Measurements from ENCODE around the gene NOVA1.

NOVA1 gene

DNA sequence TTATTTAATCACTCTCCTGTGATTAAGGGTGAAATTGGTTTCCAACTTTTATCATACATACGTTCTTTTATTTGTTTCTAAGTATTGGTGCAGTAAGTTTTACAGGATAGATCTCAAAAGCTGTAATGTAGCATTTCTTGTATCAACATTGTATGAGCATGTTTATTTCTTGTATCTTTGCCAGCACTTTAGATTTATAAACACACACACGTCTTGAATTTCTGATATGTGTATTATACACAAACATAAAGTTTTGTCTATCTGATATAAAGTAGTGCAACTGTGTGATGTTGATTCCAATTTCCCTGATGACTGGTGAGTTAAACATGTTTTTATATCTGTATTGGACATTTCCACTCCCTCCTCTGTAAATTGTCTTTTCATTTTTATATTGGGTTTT lies 134.7 kb downstream of the NOVA1 start:
- H3K27me3 ChIP-seq (replicated peaks; ENCODE audit: control insufficient read depth, insufficient read depth, low read length, poor library complexity, severe bottlenecking), result no peaks in the 10 kb centered on the region
- H3K27ac ChIP-seq (ENCODE audit: insufficient read depth, low read length, poor library complexity, severe bottlenecking), result no peak overlapping the region
- no peaks in the 10 kb centered on the region for H3K9me3 ChIP-seq (ENCODE audit: control insufficient read depth, low read length)
- DNase-seq, result no peak
- no peaks in the 10 kb centered on the region for H3K36me3 ChIP-seq (ENCODE audit: control insufficient read depth, insufficient read depth, low read length)
- no peak overlapping the region for H3K4me3 ChIP-seq (ENCODE audit: insufficient read depth, low read depth, low read length, poor library complexity, severe bottlenecking)
- H3K4me1 ChIP-seq (ENCODE audit: control insufficient read depth, insufficient read depth, low read length, poor library complexity, severe bottlenecking), result no peaks in the 10 kb centered on the region

DNA sequence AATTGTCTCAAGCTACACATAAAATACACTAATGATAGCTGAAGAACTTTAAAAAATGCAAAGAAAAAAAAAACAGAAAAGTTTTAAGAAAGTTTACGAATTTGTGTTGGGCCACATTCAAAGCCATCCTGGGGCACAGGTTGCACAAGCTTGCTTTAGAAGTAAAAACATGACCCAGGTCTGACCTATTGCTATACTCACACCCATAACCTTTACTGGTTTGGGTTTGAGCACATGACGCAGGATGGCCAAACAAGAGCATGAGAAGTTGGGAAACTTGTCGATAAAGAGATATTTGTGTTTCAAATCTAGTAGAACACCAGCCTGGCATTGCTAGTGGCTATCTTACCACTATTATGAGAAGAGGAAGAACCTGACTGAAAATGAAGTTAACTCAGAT lies 143.7 kb downstream of the NOVA1 start:
- Histone ChIP-seq H3K4me3 (ENCODE audit: insufficient read depth, low read depth, low read length, poor library complexity, severe bottlenecking) (no peak overlapping the region), H3K27me3 (replicated peaks; ENCODE audit: control insufficient read depth, insufficient read depth, low read length, poor library complexity, severe bottlenecking) (no peaks in the 10 kb centered on the region), H3K27ac (ENCODE audit: insufficient read depth, low read length, poor library complexity, severe bottlenecking) (no peak overlapping the region), H3K36me3 (ENCODE audit: control insufficient read depth, insufficient read depth, low read length) (no peaks in the 10 kb centered on the region), H3K4me1 (ENCODE audit: control insufficient read depth, insufficient read depth, low read length, poor library complexity, severe bottlenecking) (no peaks in the 10 kb centered on the region), H3K9me3 (ENCODE audit: control insufficient read depth, low read length) (no peaks in the 10 kb centered on the region)
- no peak for DNase-seq

DNA sequence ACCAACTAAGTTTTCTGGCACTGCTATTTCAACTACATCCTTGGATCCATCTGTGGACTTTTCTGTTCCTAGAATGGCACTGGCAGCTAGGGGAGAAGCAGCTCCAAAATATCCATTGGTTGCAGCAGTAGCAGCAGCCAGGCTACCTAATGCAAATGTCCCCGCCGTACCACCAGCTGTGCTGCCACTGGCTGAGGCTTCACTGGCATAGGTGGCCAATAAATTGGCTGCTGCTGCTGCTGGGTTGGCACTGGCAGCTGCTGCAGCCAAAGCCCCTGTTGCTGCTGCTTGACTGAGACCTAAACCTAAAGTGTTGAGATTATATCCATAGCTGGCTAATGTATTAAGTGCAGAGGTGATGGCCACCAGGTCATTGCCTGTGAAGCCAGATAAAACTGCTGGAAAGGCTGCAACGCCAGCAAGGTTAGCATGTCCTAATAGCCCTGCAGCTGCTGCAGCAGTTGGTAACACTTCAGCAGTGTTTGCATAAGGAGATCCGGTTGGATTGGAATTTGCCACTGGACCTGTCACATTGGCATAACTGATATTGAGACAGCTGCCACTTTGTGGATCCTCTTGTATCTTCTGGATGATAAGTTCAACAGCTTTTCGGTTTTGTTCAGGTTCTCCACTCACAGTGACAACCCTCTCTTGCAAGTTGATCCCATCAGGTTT lies 149.5 kb downstream of the NOVA1 start:
- Histone ChIP-seq H3K4me3 (ENCODE audit: insufficient read depth, low read depth, low read length, poor library complexity, severe bottlenecking) (no peak overlapping the region), H3K27ac (ENCODE audit: insufficient read depth, low read length, poor library complexity, severe bottlenecking) (no peak overlapping the region), H3K27me3 (replicated peaks; ENCODE audit: control insufficient read depth, insufficient read depth, low read length, poor library complexity, severe bottlenecking) (no peaks in the 10 kb centered on the region), H3K36me3 (ENCODE audit: control insufficient read depth, insufficient read depth, low read length) (no peaks in the 10 kb centered on the region), H3K9me3 (ENCODE audit: control insufficient read depth, low read length) (no peaks in the 10 kb centered on the region), H3K4me1 (ENCODE audit: control insufficient read depth, insufficient read depth, low read length, poor library complexity, severe bottlenecking) (no peaks in the 10 kb centered on the region)
- no peak for DNase-seq

DNA sequence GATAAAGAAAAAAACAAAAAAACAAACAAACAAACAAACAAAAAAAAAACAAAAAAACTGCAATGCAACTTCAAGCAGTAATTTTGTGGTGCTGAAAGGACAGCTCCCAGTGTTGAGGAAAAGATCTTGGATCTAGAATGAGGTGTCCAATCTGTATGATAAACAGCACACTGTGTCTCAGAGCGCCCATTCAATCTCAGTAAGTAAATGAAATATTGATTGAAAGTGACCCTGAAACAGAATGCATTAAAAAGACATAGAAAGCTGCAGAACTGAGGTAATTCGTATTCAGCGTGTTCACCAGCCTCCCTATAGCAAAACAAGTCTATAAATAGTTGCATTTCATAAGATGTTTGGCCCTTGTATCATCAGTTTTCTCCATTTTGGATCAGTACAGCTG lies 153.0 kb downstream of the NOVA1 start:
- H3K27ac ChIP-seq (ENCODE audit: insufficient read depth, low read length, poor library complexity, severe bottlenecking), result no peak overlapping the region
- H3K4me3 ChIP-seq (ENCODE audit: insufficient read depth, low read depth, low read length, poor library complexity, severe bottlenecking), result no peak overlapping the region
- H3K36me3 ChIP-seq (ENCODE audit: control insufficient read depth, insufficient read depth, low read length), result no peaks in the 10 kb centered on the region
- H3K27me3 ChIP-seq (replicated peaks; ENCODE audit: control insufficient read depth, insufficient read depth, low read length, poor library complexity, severe bottlenecking), result no peaks in the 10 kb centered on the region
- H3K4me1 ChIP-seq (ENCODE audit: control insufficient read depth, insufficient read depth, low read length, poor library complexity, severe bottlenecking), result no peaks in the 10 kb centered on the region
- DNase-seq, result no peak
- no peaks in the 10 kb centered on the region for H3K9me3 ChIP-seq (ENCODE audit: control insufficient read depth, low read length)

DNA sequence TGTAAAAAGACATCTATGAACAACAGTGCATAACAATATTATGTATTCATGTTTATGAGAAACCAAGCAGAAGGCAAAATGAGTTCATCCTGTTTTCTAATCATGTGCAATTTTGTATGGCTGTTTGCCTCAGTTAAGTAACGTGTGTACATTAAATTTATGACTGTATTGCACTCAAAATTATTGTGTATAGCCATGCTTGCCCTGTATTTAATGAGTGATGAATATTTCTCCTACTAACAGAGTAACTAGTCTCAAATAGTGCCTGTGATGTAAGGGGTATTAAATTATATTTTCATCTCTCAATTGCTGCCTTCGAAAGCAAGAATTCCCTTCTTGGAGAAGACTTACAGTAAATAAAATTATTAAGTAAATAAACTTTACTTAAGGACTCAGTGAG lies 154.2 kb downstream of the NOVA1 start:
- no peak for DNase-seq
- no peak overlapping the region for H3K27ac ChIP-seq (ENCODE audit: insufficient read depth, low read length, poor library complexity, severe bottlenecking)
- no peaks in the 10 kb centered on the region for H3K4me1 ChIP-seq (ENCODE audit: control insufficient read depth, insufficient read depth, low read length, poor library complexity, severe bottlenecking)
- no peaks in the 10 kb centered on the region for H3K36me3 ChIP-seq (ENCODE audit: control insufficient read depth, insufficient read depth, low read length)
- H3K27me3 ChIP-seq (replicated peaks; ENCODE audit: control insufficient read depth, insufficient read depth, low read length, poor library complexity, severe bottlenecking), result no peaks in the 10 kb centered on the region
- H3K4me3 ChIP-seq (ENCODE audit: insufficient read depth, low read depth, low read length, poor library complexity, severe bottlenecking), result no peak overlapping the region
- H3K9me3 ChIP-seq (ENCODE audit: control insufficient read depth, low read length), result no peaks in the 10 kb centered on the region

DNA sequence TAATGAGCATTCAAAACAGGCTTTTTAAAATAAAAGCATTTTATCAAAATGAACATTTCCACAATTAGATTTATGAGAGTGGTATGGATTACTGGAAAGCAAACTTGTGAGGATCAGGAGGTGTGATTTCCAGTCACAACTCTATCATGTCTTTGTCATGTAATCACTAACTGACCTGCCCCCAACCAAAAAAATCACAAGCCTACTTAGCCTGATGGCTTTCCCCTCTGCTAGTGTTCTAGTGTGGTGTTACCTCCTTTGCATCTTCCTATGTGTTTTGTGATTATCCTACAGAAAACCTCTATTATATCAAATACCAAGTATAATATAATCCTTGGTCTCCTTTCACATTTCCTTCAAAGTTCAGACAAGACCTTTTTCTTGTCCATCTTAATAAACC lies 168.6 kb downstream of the NOVA1 start:
- Histone ChIP-seq H3K36me3 (ENCODE audit: control insufficient read depth, insufficient read depth, low read length) (no peaks in the 10 kb centered on the region), H3K27me3 (replicated peaks; ENCODE audit: control insufficient read depth, insufficient read depth, low read length, poor library complexity, severe bottlenecking) (no peaks in the 10 kb centered on the region), H3K4me1 (ENCODE audit: control insufficient read depth, insufficient read depth, low read length, poor library complexity, severe bottlenecking) (no peaks in the 10 kb centered on the region), H3K4me3 (ENCODE audit: insufficient read depth, low read depth, low read length, poor library complexity, severe bottlenecking) (no peak overlapping the region), H3K27ac (ENCODE audit: insufficient read depth, low read length, poor library complexity, severe bottlenecking) (no peak overlapping the region), H3K9me3 (ENCODE audit: control insufficient read depth, low read length) (no peaks in the 10 kb centered on the region)
- no peak for DNase-seq

DNA sequence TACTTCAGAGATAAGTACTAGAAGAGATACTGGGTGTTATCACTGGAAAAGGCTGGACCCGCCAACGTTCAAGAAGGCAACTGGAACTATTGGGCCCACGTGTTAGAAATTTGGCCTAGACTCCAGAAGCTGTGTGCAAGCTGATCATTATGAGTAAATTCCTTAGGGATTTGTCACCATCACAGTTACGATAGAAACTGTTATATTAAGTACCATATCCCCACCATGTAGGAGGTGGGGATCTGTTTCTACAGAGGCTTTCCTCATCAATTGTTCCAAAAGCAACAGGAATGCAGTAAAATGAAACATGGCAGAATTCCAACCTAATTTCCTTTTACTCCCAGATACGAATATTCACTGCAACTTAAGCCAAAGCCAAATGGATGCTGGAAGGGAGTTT lies 170.7 kb downstream of the NOVA1 start:
- Histone ChIP-seq H3K4me1 (ENCODE audit: control insufficient read depth, insufficient read depth, low read length, poor library complexity, severe bottlenecking) (no peaks in the 10 kb centered on the region), H3K27me3 (replicated peaks; ENCODE audit: control insufficient read depth, insufficient read depth, low read length, poor library complexity, severe bottlenecking) (no peaks in the 10 kb centered on the region), H3K4me3 (ENCODE audit: insufficient read depth, low read depth, low read length, poor library complexity, severe bottlenecking) (no peak overlapping the region), H3K36me3 (ENCODE audit: control insufficient read depth, insufficient read depth, low read length) (no peaks in the 10 kb centered on the region), H3K9me3 (ENCODE audit: control insufficient read depth, low read length) (no peaks in the 10 kb centered on the region), H3K27ac (ENCODE audit: insufficient read depth, low read length, poor library complexity, severe bottlenecking) (no peak overlapping the region)
- DNase-seq, result no peak

DNA sequence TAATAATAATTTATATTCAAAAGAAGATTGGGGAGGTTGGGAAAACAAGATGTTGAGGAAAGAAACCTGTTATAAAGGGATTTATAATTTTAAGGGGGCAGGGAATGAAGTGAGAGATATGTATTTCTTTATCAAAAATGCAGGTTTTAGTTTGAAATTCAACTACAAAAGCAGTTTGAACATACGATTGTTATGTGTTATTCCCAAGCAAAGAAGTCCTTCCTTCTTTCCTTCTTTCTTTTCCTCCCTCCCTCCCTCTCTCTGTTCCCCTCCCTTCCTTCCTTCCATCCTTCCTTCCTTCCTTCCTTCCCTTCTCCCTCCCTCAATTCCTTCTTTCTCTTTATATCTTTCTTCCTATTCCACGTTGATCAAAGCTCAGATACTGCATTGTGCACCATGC lies 173.3 kb downstream of the NOVA1 start:
- no peak for DNase-seq

DNA sequence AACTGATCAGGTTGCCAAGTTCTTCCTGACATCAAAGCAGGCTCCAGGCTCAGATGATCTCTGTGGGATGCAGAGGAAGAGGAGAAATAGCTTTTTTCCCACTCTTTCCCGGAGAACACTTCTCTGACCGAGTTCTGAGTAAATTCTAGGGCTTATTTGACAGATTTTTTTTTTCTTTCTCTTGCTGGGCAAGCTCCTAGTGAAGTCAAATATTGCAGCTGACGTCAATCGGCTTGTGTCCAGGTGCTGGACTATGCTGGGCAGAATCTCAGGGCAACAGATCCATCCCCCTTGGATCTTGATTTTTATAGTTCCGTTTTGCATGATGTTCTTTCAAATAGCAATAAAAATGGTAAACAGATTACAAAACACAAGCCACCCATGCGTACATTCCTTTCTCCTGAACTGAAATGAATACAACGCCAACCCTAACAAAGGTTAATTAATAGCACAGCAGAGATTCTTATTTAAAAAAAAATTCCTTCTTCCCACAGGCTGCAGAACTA lies 182.2 kb downstream of the NOVA1 start:
- Histone ChIP-seq H3K9me3 (ENCODE audit: control insufficient read depth, low read length) (peaks cover 2% of the 10 kb centered on the region), H3K27me3 (replicated peaks; ENCODE audit: control insufficient read depth, insufficient read depth, low read length, poor library complexity, severe bottlenecking) (no peaks in the 10 kb centered on the region), H3K27ac (ENCODE audit: insufficient read depth, low read length, poor library complexity, severe bottlenecking) (no peak overlapping the region), H3K4me3 (ENCODE audit: insufficient read depth, low read depth, low read length, poor library complexity, severe bottlenecking) (no peak overlapping the region), H3K36me3 (ENCODE audit: control insufficient read depth, insufficient read depth, low read length) (no peaks in the 10 kb centered on the region), H3K4me1 (ENCODE audit: control insufficient read depth, insufficient read depth, low read length, poor library complexity, severe bottlenecking) (no peaks in the 10 kb centered on the region)
- DNase-seq, result no peak

More for the DNA sequence above, 173.3 kb downstream of the NOVA1 start:
- Histone ChIP-seq H3K27me3 (replicated peaks; ENCODE audit: control insufficient read depth, insufficient read depth, low read length, poor library complexity, severe bottlenecking) (no peaks in the 10 kb centered on the region), H3K4me3 (ENCODE audit: insufficient read depth, low read depth, low read length, poor library complexity, severe bottlenecking) (no peak overlapping the region), H3K36me3 (ENCODE audit: control insufficient read depth, insufficient read depth, low read length) (no peaks in the 10 kb centered on the region), H3K9me3 (ENCODE audit: control insufficient read depth, low read length) (no peaks in the 10 kb centered on the region), H3K4me1 (ENCODE audit: control insufficient read depth, insufficient read depth, low read length, poor library complexity, severe bottlenecking) (no peaks in the 10 kb centered on the region), H3K27ac (ENCODE audit: insufficient read depth, low read length, poor library complexity, severe bottlenecking) (no peak overlapping the region)

DNA sequence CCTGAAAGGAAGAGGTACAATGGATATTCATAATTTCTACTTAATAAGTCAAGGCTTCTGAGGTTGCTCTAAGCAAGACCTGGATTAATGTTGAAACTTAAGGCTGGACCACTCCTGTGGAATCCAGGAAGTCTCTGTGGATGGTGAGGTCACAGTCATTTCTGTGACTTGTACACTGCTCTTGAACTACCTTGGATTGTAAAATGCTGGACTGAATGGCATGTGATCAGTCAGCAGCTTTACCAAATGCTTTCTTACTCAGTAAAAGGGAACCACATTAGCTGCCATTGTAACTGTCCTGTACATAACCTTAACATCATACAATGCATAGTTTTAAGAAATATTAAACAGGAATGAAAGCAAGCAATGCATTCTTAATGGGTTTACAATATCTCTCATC lies 182.9 kb downstream of the NOVA1 start:
- Histone ChIP-seq H3K36me3 (ENCODE audit: control insufficient read depth, insufficient read depth, low read length) (no peaks in the 10 kb centered on the region), H3K27me3 (replicated peaks; ENCODE audit: control insufficient read depth, insufficient read depth, low read length, poor library complexity, severe bottlenecking) (no peaks in the 10 kb centered on the region), H3K27ac (ENCODE audit: insufficient read depth, low read length, poor library complexity, severe bottlenecking) (no peak overlapping the region), H3K9me3 (ENCODE audit: control insufficient read depth, low read length) (peaks cover 2% of the 10 kb centered on the region), H3K4me1 (ENCODE audit: control insufficient read depth, insufficient read depth, low read length, poor library complexity, severe bottlenecking) (no peaks in the 10 kb centered on the region), H3K4me3 (ENCODE audit: insufficient read depth, low read depth, low read length, poor library complexity, severe bottlenecking) (no peak overlapping the region)
- DNase-seq, result no peak
